Naive thymus-derived CD4-positive, alpha-beta T cell (primary cell): ENCODE data around the gene TTBK1. TPM values are rescaled to one million over a fixed set of nuclear protein-coding genes. Genes with fewer than 3 reads are reported as not detected.
A peak's percentile ranks its signal among the peaks of the same experiment; 100 is the strongest.

Experiments used
- ATAC-seq: fragments of 150-1000 bp; cut with Tn5 transposase; 2 replicates; pipeline ENCODE4 v1.10.0; 2021; ENCODE audit warnings: mild to moderate bottlenecking, moderate library complexity
- CTCF ChIA-PET: fragments of 350-600 bp; sonication (Branson Sonifier 250); formaldehyde crosslinking; loops from one replicate; lab custom pipeline; 2021; ENCODE audit warnings: antibody characterized with exemption; lab: Charles Lee
- POLR2A ChIA-PET: fragments of 350-600 bp; sonication (Branson Sonifier 250); formaldehyde crosslinking; loops from one replicate; lab custom pipeline; 2021; ENCODE audit warnings: antibody characterized with exemption, inconsistent platforms; lab: Charles Lee
- DNase-seq, 9 donors: peaks; one replicate each; pipeline versions ENCODE4 v3.0.0 to v3.0.0-alpha.2; 2020 to 2022; ENCODE audit warnings: mixed read lengths in 1 of 9
- H3K27ac ChIP-seq: one replicate; pipeline ENCODE4 v1.7.0; 2013; ENCODE audit warnings: mild to moderate bottlenecking, low read depth, low read length, moderate library complexity
- H3K27me3 ChIP-seq, 2 donors: one replicate each; pipeline ENCODE4 v1.7.0; 2013; ENCODE audit warnings: low read length in 2 of 2, mild to moderate bottlenecking in 2 of 2, moderate library complexity in 2 of 2; ENCODE audit not compliant: control insufficient read depth in 2 of 2, insufficient read depth in 2 of 2
- H3K36me3 ChIP-seq, 3 experiments: 1 replicate in 2 of 3; 2 replicates in 1 of 3; pipeline ENCODE4 v1.7.0; 2013; ENCODE audit warnings: low read length in 3 of 3, mild to moderate bottlenecking in 3 of 3, moderate library complexity in 1 of 3; ENCODE audit not compliant: insufficient read depth in 3 of 3, control insufficient read depth in 2 of 3
- H3K4me1 ChIP-seq, 2 donors: one replicate each; pipeline ENCODE4 v1.7.0; 2013; ENCODE audit warnings: low read length in 2 of 2, mild to moderate bottlenecking in 2 of 2, moderate library complexity in 1 of 2; ENCODE audit not compliant: control insufficient read depth in 2 of 2, insufficient read depth in 2 of 2
- H3K4me3 ChIP-seq: 2 replicates; pipeline ENCODE4 v1.7.0; 2013; ENCODE audit warnings: mild to moderate bottlenecking, low read length
- H3K9me3 ChIP-seq, 3 experiments: 1 replicate in 2 of 3; 2 replicates in 1 of 3; pipeline ENCODE4 v1.7.0; 2013; ENCODE audit warnings: low read length in 3 of 3; ENCODE audit not compliant: control insufficient read depth in 2 of 3
- H3K27ac Mint-ChIP-seq, 9 donors: one replicate each; pipeline ENCODE4 v1.8.0; 2020 to 2022; ENCODE audit warnings: mixed read lengths in 9 of 9, mild to moderate bottlenecking in 8 of 9, moderate library complexity in 5 of 9, inconsistent platforms in 2 of 9
- H3K27me3 Mint-ChIP-seq, 5 donors: one replicate each; pipeline ENCODE4 v1.8.0; 2021 to 2022; ENCODE audit warnings: mixed read lengths in 5 of 5, mild to moderate bottlenecking in 1 of 5
- H3K36me3 Mint-ChIP-seq, 5 donors: one replicate each; pipeline ENCODE4 v1.8.0; 2020 to 2022; ENCODE audit warnings: mixed read lengths in 5 of 5, mild to moderate bottlenecking in 3 of 5, inconsistent platforms in 1 of 5
- H3K4me1 Mint-ChIP-seq, 7 donors: one replicate each; pipeline ENCODE4 v1.8.0; 2020 to 2022; ENCODE audit warnings: mixed read lengths in 7 of 7, mild to moderate bottlenecking in 3 of 7, inconsistent platforms in 1 of 7
- H3K4me3 Mint-ChIP-seq, 10 donors: one replicate each; pipeline ENCODE4 v1.8.0; 2020 to 2022; ENCODE audit warnings: mild to moderate bottlenecking in 10 of 10, mixed read lengths in 10 of 10, moderate library complexity in 6 of 10, inconsistent platforms in 2 of 10
- H3K9me3 Mint-ChIP-seq, 11 donors: one replicate each; pipeline ENCODE4 v1.8.0; 2020 to 2022; ENCODE audit warnings: mixed read lengths in 11 of 11, mild to moderate bottlenecking in 4 of 11, inconsistent platforms in 1 of 11, moderate library complexity in 1 of 11
- intact Hi-C, 2 donors: fragments of 100-400 bp; cut with micrococcal nuclease; formaldehyde crosslinking; loops; one replicate each; pipeline ENCODE4 v1.15.1; 2023
- polyA plus RNA-seq, 2 donors: library from polyadenylated mRNA; unstranded; fragments of 300-500 nt; fragmentation: Illumina TruSeq; gene quantifications; one replicate each; pipeline ENCODE4 v1.2.3, GENCODE V29; 2021
- total RNA-seq, 6 experiments: library from RNA in 5 of 6; stranded (reverse) in 5 of 6; gene quantifications; 1 replicate in 5 of 6; 2 replicates in 1 of 6; pipeline ENCODE4 v1.2.3 and lab custom pipeline; 2021 to 2026

The TTBK1 gene
- total and polyA plus RNA-seq, 7 experiments from 2014 or later: 0.05 to 0.29 TPM; not detected in 5

DNA sequence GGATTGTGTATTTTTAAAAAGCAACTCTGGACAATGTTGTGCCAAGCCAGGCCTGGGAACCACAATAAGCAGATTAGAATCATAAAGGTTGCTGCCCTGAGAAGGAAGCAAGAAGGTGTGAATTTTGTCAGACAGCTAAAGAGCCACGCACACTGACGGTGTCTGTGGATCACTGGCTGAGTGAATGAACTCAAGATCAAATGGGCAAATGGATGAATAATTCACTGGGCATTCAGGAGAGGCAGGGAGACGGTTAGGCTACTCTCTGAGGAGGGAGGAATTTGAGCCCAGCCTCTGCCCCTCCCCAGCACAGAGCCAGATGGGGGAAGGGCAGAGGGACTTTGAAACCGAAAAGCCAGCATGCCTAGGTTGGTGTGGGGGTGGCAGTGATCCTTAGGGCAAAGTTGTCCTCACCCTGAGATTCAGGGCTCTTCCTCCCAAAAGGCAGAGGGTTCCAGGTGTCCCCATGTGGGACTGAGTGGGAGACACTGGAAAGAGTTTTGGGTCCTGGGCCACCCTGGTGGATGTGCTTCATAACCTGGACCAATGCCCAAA is 35.3 kb downstream of the TTBK1 start:
- H3K4me1 ChIP-seq: peaks cover 0 to 6% of the 10 kb centered on the region in 2 donors
- H3K4me1 Mint-ChIP-seq: peaks cover 5 to 19% (median 5%) of the 10 kb centered on the region in 7 donors
- H3K9me3 Mint-ChIP-seq: peaks cover 0 to 2% (median 0%) of the 10 kb centered on the region in 11 donors
- no peak for ATAC-seq
- ChIA-PET POLR2A (interaction anchor here (0.6 kb wide), 1 partner anchor 92 kb away, joined by 3 read pairs; no protein-coding TSS in a partner anchor), CTCF (no interaction called here)
- peaks cover 11 to 69% (median 18%) of the 10 kb centered on the region in 5 donors for H3K27me3 Mint-ChIP-seq
- H3K27ac ChIP-seq: no peak overlapping the region
- intact Hi-C loops: loop anchor here in 1 of 2 donors (5.0 kb wide), 1 partner anchor 106 kb away; the partner anchor contains the start of gene SRF
- H3K27ac Mint-ChIP-seq: no peak overlapping the region
- no peak for DNase-seq
- no peak overlapping the region for H3K4me3 Mint-ChIP-seq
- no peaks in the 10 kb centered on the region for H3K27me3 ChIP-seq
- no peak overlapping the region for H3K4me3 ChIP-seq
- H3K36me3 ChIP-seq: no peaks in the 10 kb centered on the region
- peaks cover 0 to 4% (median 0%) of the 10 kb centered on the region in 5 donors for H3K36me3 Mint-ChIP-seq
- no peaks in the 10 kb centered on the region for H3K9me3 ChIP-seq

DNA sequence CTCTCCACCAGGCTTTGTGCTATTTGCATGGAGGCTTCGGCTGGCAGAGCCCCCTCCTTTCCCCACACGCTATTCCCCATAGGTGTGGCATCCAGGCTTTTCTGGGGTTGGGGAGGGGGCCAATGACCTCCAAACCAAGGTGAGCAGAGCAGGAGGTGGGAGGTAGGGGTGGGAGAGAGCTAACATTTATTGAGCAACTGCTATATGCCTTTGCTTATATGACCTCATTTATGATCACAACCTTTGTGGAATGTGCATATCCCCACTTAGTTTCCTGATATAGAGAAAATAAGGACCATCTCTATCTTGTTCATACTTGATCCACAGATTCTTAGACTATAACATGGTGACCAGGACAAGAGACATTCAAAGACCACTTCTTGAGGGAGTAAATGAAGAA is 37.0 kb downstream of the TTBK1 start:
- H3K27ac Mint-ChIP-seq: no peak overlapping the region
- no peaks in the 10 kb centered on the region for H3K36me3 ChIP-seq
- peaks cover 11 to 57% (median 18%) of the 10 kb centered on the region in 5 donors for H3K27me3 Mint-ChIP-seq
- ChIA-PET CTCF (no interaction called here), POLR2A (no interaction called here)
- no peak overlapping the region for H3K27ac ChIP-seq
- no peaks in the 10 kb centered on the region for H3K9me3 Mint-ChIP-seq
- H3K4me1 Mint-ChIP-seq: peaks cover 5 to 10% (median 5%) of the 10 kb centered on the region in 7 donors
- no peaks in the 10 kb centered on the region for H3K9me3 ChIP-seq
- peaks cover 0 to 3% (median 0%) of the 10 kb centered on the region in 5 donors for H3K36me3 Mint-ChIP-seq
- DNase-seq (no peak), ATAC-seq (no peak)
- intact Hi-C loops: no loop called here
- H3K4me3 Mint-ChIP-seq: no peak overlapping the region
- H3K4me3 ChIP-seq: no peak overlapping the region
- peaks cover 0 to 6% of the 10 kb centered on the region in 2 donors for H3K4me1 ChIP-seq
- H3K27me3 ChIP-seq: no peaks in the 10 kb centered on the region

DNA sequence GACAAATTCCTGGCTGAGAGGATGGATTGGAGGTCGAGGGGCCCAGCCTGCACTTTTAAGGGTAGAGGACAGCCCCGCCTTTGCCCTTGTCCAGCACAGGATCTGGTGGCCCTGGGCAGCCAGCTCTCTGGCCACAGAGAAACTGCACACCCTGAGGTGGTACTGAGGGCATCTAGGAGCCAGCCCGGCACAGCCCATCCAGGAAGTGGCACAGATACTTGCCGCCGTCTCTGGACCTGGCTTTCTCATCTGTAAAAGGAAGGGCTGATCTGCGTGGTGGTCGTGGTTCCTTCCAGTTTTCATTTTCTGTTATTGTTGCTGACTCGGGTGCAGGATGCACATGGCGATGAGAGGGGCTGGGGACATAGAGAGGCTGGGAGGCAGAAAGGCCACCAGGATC is 38.8 kb downstream of the TTBK1 start:
- intact Hi-C loops: no loop called here
- H3K36me3 ChIP-seq: no peaks in the 10 kb centered on the region
- peak overlapping the region in 1 of 9 donors; percentile 74 for H3K27ac Mint-ChIP-seq

DNA sequence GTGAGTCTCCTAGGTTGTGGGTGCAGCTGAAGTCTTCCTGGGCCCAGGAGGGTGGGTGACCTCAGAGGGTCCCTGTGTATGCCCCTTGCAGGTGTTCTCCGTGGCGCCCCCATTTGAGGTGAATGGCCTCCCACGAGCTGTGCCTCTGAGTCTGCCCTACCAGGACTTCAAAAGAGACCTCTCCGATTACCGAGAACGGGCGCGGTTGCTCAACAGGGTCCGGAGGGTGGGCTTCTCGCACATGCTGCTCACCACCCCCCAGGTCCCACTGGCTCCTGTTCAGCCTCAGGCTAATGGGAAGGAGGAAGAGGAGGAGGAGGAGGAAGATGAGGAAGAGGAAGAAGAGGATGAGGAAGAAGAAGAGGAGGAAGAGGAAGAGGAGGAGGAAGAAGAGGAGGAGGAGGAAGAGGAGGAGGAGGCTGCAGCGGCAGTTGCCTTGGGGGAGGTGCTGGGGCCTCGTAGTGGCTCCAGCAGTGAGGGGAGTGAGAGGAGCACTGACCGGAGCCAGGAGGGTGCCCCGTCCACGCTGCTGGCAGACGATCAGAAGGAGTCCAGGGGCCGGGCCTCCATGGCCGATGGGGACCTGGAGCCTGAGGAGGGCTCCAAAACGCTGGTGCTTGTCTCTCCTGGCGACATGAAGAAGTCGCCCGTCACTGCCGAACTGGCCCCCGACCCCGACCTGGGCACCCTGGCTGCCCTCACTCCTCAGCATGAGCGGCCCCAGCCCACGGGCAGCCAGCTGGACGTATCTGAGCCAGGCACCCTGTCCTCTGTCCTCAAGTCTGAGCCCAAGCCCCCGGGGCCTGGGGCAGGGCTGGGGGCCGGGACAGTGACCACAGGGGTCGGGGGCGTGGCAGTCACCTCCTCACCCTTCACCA is 39.6 kb downstream of the TTBK1 start:
- Histone ChIP-seq H3K4me1 (no peaks in the 10 kb centered on the region), H3K9me3 (no peaks in the 10 kb centered on the region), H3K4me3 (no peak overlapping the region), H3K27ac (no peak overlapping the region), H3K27me3 (no peaks in the 10 kb centered on the region), H3K36me3 (no peaks in the 10 kb centered on the region)
- no peak for ATAC-seq
- DNase-seq: no peak
- Mint-ChIP-seq H3K9me3 (no peaks in the 10 kb centered on the region), H3K27ac (no peak overlapping the region), H3K4me3 (no peak overlapping the region), H3K36me3 (no peaks in the 10 kb centered on the region), H3K27me3 (peaks cover 13 to 54% (median 24%) of the 10 kb centered on the region in 5 donors), H3K4me1 (peaks cover 0 to 6% (median 0%) of the 10 kb centered on the region in 7 donors)
- intact Hi-C loops: no loop called here
- CTCF ChIA-PET: no interaction called here
- POLR2A ChIA-PET: no interaction called here

More for the DNA sequence above, 38.8 kb downstream of the TTBK1 start:
- no peak for DNase-seq
- ChIA-PET POLR2A (no interaction called here), CTCF (no interaction called here)
- H3K4me3 ChIP-seq: no peak overlapping the region
- no peaks in the 10 kb centered on the region for H3K4me1 ChIP-seq
- peaks cover 0 to 6% (median 0%) of the 10 kb centered on the region in 7 donors for H3K4me1 Mint-ChIP-seq
- H3K9me3 ChIP-seq: no peaks in the 10 kb centered on the region
- no peak for ATAC-seq
- H3K27me3 ChIP-seq: no peaks in the 10 kb centered on the region
- no peak overlapping the region for H3K4me3 Mint-ChIP-seq
- peaks cover 13 to 55% (median 23%) of the 10 kb centered on the region in 5 donors for H3K27me3 Mint-ChIP-seq
- H3K36me3 Mint-ChIP-seq: no peaks in the 10 kb centered on the region
- H3K27ac ChIP-seq: no peak overlapping the region
- H3K9me3 Mint-ChIP-seq: no peaks in the 10 kb centered on the region

DNA sequence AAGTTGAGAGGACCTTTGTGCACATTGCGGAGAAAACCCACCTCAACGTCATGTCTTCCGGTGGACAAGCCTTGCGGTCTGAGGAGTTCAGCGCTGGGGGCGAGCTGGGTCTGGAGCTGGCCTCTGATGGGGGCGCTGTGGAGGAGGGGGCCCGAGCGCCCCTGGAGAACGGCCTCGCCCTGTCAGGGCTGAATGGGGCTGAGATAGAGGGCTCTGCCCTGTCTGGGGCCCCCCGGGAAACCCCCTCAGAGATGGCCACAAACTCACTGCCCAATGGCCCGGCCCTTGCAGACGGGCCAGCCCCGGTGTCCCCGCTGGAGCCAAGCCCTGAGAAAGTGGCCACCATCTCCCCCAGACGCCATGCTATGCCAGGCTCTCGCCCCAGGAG is 40.2 kb downstream of the TTBK1 start:
- no peaks in the 10 kb centered on the region for H3K36me3 ChIP-seq
- peaks cover 13 to 52% (median 24%) of the 10 kb centered on the region in 5 donors for H3K27me3 Mint-ChIP-seq
- no peak overlapping the region for H3K27ac Mint-ChIP-seq
- ChIA-PET POLR2A (no interaction called here), CTCF (no interaction called here)
- no peaks in the 10 kb centered on the region for H3K4me1 ChIP-seq
- no peaks in the 10 kb centered on the region for H3K36me3 Mint-ChIP-seq
- ATAC-seq (no peak), DNase-seq (no peak)
- H3K4me3 ChIP-seq: no peak overlapping the region
- no peak overlapping the region for H3K4me3 Mint-ChIP-seq
- intact Hi-C loops: no loop called here
- H3K27me3 ChIP-seq: no peaks in the 10 kb centered on the region
- no peaks in the 10 kb centered on the region for H3K9me3 Mint-ChIP-seq
- peaks cover 0 to 6% (median 0%) of the 10 kb centered on the region in 7 donors for H3K4me1 Mint-ChIP-seq
- no peaks in the 10 kb centered on the region for H3K9me3 ChIP-seq
- no peak overlapping the region for H3K27ac ChIP-seq

DNA sequence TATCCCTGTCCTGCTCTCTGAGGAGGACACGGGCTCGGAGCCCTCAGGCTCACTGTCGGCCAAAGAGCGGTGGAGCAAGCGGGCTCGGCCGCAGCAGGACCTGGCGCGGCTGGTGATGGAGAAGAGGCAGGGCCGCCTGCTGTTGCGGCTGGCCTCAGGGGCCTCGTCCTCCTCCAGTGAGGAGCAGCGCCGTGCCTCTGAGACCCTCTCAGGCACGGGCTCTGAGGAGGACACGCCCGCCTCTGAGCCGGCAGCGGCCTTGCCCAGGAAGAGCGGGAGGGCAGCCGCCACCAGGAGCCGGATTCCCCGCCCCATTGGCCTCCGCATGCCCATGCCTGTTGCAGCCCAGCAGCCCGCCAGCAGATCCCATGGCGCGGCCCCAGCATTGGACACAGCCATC is 40.6 kb downstream of the TTBK1 start:
- Histone ChIP-seq H3K27me3 (no peaks in the 10 kb centered on the region), H3K27ac (no peak overlapping the region), H3K4me1 (no peaks in the 10 kb centered on the region), H3K9me3 (no peaks in the 10 kb centered on the region), H3K36me3 (no peaks in the 10 kb centered on the region), H3K4me3 (no peak overlapping the region)
- no peak overlapping the region for H3K27ac Mint-ChIP-seq
- no peaks in the 10 kb centered on the region for H3K9me3 Mint-ChIP-seq
- H3K27me3 Mint-ChIP-seq: peaks cover 13 to 51% (median 24%) of the 10 kb centered on the region in 5 donors
- H3K4me1 Mint-ChIP-seq: peaks cover 0 to 6% (median 0%) of the 10 kb centered on the region in 7 donors
- ChIA-PET POLR2A (no interaction called here), CTCF (no interaction called here)
- intact Hi-C loops: no loop called here
- no peaks in the 10 kb centered on the region for H3K36me3 Mint-ChIP-seq
- H3K4me3 Mint-ChIP-seq: no peak overlapping the region
- ATAC-seq (no peak), DNase-seq (no peak)
